SK-N-DZ (cell line): ENCODE results near the gene OBSCN.
"Not testable (repeated sequence)": the region's sequence is repeated elsewhere in the genome, so short reads cannot be mapped to it uniquely, and the experiment has no call there.

Experiments
- DNase-seq: peaks from one replicate; pipeline ENCODE4 v3.0.0-alpha.2; 2015; ENCODE audit warnings: low spot score

Gene OBSCN

DNA sequence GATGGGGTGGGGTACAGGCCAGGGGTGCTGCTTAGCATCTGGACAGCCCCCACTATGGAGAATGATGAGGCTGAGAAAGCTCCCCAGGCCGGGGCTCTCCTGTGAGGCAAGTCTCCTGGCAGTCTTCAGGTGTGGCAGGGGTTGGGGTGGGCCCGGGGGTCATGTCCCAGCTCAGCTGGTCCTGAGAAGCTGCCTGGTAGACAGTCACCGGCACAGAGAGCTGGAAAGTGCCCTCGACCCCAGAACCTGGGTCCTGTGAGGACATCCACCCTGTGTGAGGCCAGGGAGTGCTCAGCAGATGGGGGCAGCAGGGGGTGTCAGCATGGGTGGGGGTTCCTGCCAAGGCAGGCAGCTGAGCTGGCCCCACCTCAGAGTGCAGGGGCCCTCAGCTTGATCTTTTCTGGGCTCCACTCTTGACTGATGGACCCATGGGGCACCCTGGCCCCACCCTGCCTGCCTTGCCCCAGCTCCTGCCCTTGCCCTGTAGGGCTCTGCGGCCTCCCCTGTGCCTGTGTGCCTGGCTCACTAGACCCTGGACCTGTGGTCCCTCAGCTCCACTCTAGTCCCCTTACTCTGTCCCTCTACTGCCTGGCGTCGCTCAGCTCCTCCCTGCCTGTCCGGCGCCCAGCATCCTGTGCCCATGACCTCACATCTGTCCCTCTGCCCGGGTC, 36.5 kb upstream of the OBSCN start:
- no peak for DNase-seq

GRCh38 chr1:228172591-228173527, 35.0 kb upstream of the OBSCN start:
- DNase-seq: no peak

DNA sequence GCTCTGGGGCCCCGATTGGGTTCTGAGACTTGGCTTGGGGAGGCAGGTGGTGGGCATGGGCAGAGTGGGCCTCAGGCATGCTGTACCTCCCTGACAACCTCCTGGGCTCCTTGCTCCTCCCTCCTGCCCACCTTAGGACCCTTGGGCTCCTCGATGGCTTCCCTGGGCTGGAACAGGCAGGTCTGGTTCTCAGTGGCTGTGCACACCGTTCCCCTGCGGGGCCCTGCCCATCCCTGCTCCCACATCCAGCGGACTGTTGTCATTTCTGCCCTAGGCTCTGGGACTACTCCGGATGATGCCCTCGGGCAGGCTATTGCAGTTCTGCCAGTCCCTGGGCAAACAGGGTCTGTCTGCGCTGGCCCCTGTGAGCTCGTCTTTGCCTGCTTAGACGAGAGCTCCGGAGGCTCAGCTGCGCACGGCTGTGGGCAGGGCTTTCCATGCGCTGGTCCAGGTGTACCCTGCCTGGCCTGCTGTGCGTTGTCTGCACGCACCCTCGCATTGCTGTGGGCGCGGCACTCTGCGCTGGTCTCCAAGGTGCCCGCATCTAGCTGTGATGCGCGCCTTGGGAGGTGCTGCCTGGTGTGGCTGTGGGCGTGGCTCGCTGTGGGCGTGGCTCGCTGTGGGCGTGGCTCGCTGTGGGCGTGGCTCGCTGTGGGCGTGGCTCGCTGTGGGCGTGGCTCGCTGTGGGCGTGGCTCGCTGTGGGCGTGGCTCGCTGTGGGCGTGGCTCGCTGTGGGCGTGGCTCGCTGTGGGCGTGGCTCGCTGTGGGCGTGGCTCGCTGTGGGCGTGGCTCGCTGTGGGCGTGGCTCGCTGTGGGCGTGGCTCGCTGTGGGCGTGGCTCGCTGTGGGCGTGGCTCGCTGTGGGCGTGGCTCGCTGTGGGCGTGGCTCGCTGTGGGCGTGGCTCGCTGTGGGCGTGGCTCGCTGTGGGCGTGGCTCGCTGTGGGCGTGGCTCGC, 34.0 kb upstream of the OBSCN start:
- DNase-seq: not testable (repeated sequence)

- no peak for DNase-seq
Observed at GRCh38 chr1:228174482-228175315, 33.1 kb upstream of the OBSCN start.

DNA sequence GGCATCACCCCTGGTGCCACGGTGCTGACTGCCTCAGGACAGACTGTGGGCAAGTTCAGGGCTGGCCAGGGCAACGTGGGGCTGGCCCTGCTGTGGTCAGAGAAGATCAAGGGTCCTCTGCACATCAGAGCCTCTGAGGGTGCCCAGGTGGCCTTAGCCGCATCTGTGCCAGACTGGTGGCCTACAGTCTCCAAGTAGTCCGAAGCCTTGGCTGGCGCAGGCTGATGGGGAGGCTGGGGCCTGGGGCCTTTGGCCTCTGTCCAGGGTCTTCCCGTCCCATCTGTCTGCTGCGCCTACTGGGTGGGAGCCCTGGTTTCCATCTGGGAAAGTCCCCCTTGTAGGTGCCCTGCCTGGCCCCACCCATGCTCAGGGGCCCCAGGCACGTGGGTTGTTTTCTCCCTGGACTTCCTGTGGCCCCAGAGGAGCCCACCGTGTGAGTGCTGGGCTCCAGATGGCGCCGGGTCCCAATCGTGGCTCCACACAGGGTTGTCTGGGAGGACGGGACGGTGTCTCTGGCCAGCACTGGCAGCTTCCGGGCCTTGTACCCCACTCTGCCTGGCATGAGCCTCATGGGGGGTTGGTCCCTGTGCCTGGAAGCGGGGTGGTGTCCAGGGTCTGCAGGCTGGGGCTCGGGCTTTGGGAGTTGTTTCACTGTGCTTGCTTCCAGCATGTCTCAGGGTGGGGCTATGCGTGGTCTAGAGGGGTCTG, 32.4 kb upstream of the OBSCN start:
- DNase-seq: no peak

GRCh38 chr1:228176024-228176395, 31.8 kb upstream of the OBSCN start:
- no peak for DNase-seq

DNA sequence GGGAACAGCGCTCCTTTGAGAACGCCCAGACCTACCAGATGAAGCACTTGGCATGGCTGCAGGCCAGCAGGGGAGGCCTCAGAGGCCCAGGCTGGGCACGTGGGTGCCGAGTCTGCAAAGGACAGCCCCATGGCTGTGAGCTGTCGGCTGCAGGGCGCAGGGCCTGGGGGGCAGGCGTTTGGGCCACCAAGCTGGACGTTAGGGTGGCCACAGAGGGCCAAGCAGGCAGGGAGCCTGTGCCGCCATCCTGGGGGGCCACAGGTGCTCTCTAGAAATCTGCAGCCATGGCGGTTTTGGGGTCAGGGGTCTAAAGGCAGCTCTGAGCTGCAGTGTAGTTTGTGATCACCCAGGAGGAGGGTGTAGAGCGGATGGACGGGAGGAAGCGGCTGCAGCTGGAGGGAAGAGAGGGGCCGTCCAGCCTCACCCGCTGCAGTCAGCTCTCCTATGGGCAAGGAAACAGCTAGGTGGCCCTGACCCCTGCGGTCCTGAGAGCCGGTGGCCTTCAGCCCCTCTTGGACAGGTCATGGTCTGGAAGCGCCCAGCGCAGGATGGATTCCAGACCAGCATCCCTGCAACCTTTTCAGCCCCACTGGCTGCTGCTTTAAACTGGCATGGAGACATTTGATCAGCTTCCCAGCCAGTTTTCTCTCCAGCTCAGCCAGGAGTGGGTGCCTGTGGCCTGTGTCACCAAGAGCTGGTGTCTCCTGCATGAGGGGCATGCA, 31.2 kb upstream of the OBSCN start:
- DNase-seq: no peak

GRCh38 chr1:228177183-228177475, 30.7 kb upstream of the OBSCN start:
- no peak for DNase-seq

GRCh38 chr1:228177721-228178710, 29.8 kb upstream of the OBSCN start:
- no peak for DNase-seq

- peak; percentile 40 for DNase-seq
Observed at GRCh38 chr1:228178737-228179684, 28.8 kb upstream of the OBSCN start.

DNA sequence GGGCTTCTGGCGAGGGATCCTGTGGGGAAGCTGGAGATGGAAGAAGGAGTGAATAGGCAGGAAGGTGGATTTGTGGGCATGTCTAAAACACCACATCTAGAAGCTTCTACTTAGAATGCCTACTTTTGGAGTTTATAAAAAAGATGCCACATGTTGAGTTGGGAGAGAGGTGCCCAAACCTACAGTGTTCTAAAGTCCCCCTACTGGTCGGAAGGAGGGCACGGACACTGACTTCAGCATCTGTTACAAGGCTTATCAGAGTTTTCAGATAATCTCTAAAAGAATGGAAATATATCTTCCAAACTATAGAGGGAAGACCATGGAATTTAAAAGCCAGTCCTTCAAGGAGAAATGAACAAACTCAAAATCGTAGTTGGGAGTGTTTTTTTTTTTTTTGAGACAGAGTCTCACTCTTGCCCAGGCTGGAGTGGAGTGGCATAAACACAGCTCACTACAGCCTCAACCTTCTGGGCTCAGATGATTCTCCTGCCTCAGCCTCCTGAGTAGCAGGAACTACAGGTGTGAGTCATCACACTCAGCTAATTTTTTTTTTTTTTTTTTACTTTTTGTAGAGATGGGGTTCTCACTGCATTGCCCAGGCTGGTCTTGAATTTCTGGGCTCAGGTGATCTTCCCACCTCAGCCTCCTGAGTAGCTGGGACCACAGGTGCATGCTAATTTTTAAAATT, 27.4 kb upstream of the OBSCN start:
- DNase-seq: no peak

DNA sequence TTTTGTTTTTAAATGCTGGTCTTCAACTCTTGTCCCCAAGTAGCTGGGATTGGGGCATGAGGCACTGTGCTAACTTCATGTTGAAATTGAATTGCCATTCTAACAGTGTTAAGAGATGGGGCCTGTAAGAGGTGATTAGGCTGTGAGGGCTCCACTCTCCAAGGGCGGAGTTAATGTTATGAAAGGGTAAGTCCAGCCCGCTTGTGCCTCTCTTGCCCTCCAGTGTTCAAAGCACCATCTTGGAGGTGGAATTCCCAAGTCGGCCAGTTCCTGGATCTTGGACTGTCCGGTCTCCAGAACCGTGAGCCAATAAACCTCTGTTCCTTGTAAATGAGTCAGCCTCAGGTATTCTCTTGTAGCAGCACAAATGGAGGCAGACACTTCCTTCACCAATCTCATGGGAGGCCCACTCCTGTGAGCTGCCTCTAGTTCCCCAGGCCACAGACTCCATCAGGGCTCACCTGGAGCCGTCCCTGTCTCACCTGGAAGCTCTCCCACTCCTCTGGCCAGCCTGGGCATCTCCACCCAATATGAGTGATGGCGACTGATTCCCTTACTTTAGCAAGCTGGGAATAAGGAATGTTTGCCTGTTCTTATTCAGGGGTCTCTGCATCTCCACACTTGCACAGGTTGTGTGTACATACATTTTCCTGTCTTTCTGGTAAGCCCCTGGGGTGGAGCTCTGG, 26.7 kb upstream of the OBSCN start:
- DNase-seq: no peak

GRCh38 chr1:228181645-228182034, 26.2 kb upstream of the OBSCN start:
- no peak for DNase-seq

- DNase-seq: no peak
Observed at GRCh38 chr1:228182296-228183030, 25.4 kb upstream of the OBSCN start.

- DNase-seq: no peak
Observed at GRCh38 chr1:228184152-228184551, 23.7 kb upstream of the OBSCN start.

GRCh38 chr1:228185641-228185965, 22.2 kb upstream of the OBSCN start:
- no peak for DNase-seq
